ENCODE results near the gene SND1.

SND1 gene

GRCh38 chr7:127770885-127771284 is 118.9 kb downstream of the SND1 start:
- DNase-seq = peak; percentile 50

- no peak for DNase-seq
Observed at GRCh38 chr7:127771707-127772106, 119.7 kb downstream of the SND1 start.

GRCh38 chr7:127776776-127777386 is 124.9 kb downstream of the SND1 start:
- peak; percentile 17 for DNase-seq

- no peak for DNase-seq
Observed at GRCh38 chr7:127780489-127780888, 128.5 kb downstream of the SND1 start.

- DNase-seq = no peak
Observed at GRCh38 chr7:127781081-127781480, 129.1 kb downstream of the SND1 start.

GRCh38 chr7:127782075-127782474 is 130.1 kb downstream of the SND1 start:
- DNase-seq = no peak

- peak; percentile 10 for DNase-seq
Observed at GRCh38 chr7:127782654-127783559, 130.9 kb downstream of the SND1 start.

GRCh38 chr7:127786184-127786583 is 134.2 kb downstream of the SND1 start:
- DNase-seq = no peak

GRCh38 chr7:127789031-127789430 is 137.0 kb downstream of the SND1 start:
- no peak for DNase-seq

GRCh38 chr7:127791446-127792189 is 139.6 kb downstream of the SND1 start:
- no peak for DNase-seq

- DNase-seq = peak; percentile 65
Observed at GRCh38 chr7:127792528-127793342, 140.7 kb downstream of the SND1 start.

- DNase-seq = no peak
Observed at GRCh38 chr7:127793582-127793981, 141.6 kb downstream of the SND1 start.

GRCh38 chr7:127794136-127794535 is 142.1 kb downstream of the SND1 start:
- DNase-seq = no peak

- no peak for DNase-seq
Observed at GRCh38 chr7:127794551-127794950, 142.6 kb downstream of the SND1 start.

GRCh38 chr7:127798023-127798422 is 146.0 kb downstream of the SND1 start:
- no peak for DNase-seq

GRCh38 chr7:127798769-127799372 is 146.9 kb downstream of the SND1 start:
- DNase-seq = peak; percentile 20

GRCh38 chr7:127799535-127800305 is 147.7 kb downstream of the SND1 start:
- DNase-seq = no peak

- DNase-seq = no peak
Observed at GRCh38 chr7:127802845-127803244, 150.9 kb downstream of the SND1 start.

- no peak for DNase-seq
Observed at GRCh38 chr7:127803626-127804025, 151.6 kb downstream of the SND1 start.

GRCh38 chr7:127807340-127807739 is 155.3 kb downstream of the SND1 start:
- DNase-seq = peak; percentile 56

GRCh38 chr7:127807829-127808228 is 155.8 kb downstream of the SND1 start:
- DNase-seq = no peak

Data from NCI-H82 (cell line).